Measurements from ENCODE around the gene KITLG.
"Not testable (repeated sequence)": the region's sequence is repeated elsewhere in the genome, so short reads cannot be mapped to it uniquely, and the experiment has no call there.

The KITLG gene

GRCh38 chr12:88490425-88490824 lies 89.8 kb downstream of the KITLG start:
- DNase-seq (ENCODE audit: low spot score), result no peak

DNA sequence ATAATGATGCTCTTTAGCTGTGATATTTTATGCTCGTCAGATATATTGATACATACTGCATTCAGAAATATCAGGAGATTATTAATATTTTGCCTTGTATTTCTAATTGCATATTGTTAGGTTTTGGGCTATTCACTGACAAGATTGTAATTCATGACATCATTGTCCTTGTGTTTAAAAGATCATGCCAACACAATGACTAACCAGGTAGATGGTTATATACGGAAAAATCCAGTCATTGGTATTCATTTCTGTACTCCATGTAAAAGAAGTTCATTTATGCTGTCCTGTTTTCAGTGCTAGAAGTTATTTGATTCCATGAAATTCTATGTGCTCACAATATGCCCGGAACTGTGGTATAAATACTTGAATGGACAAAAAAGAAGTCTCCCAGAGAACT lies 107.5 kb downstream of the KITLG start:
- DNase-seq (ENCODE audit: low spot score), result no peak

DNA sequence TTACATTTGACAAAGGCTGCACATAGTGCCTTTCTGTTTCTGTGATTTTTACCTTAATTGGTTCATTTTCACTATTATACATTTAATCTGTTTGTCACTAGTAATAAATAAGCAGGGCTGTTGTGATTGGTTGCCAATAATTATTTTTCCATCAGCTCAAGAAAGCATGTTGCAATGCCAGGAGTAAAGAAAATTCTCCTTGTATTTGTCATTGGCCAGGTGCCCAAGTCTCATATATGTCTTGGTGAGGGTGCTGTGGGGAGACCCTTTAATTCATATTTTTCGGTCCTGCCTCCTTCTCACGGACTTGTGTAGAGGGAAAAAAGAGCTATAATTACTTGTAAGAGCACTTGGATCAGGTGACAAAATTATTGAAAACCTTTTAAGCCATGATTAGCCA lies 108.0 kb downstream of the KITLG start:
- no peak for DNase-seq (ENCODE audit: low spot score)

DNA sequence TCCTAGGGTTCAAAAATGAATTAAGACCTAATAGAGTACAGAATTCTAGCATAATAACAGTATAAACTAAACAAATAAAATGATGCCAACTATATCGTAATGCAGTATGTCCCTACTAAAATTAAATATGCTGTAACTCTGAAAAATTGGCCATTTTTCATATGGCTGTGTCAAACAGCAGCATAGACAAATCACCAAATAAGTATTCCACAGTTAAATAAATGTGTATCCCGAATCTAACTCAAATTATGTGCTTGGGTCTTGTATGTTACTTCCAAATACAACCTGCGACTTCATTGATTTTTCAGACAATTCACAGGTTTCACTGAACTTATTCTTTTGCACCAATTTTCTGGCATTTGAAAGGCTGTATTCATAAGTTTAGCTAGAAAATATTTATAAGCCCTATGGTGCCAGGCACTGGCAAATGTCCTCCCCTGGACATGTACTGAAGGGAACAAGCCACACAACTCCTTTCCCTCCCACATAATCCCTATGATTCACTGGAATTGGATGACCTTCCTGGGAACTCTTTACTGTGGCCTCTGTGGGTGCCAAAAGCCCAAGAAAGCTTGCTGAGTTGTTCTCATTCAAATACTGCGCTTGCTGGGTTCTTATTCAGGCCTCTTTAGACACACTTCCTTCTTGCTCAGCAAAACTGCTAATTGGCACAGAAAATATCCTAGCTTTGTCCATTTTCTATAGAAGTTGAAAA lies 108.8 kb downstream of the KITLG start:
- DNase-seq (ENCODE audit: low spot score), result peak; percentile 23

GRCh38 chr12:88469154-88469553 lies 111.1 kb downstream of the KITLG start:
- DNase-seq (ENCODE audit: low spot score), result no peak

GRCh38 chr12:88468581-88468980 lies 111.7 kb downstream of the KITLG start:
- no peak for DNase-seq (ENCODE audit: low spot score)

GRCh38 chr12:88466708-88467107 lies 113.6 kb downstream of the KITLG start:
- not testable (repeated sequence) for DNase-seq (ENCODE audit: low spot score)

DNA sequence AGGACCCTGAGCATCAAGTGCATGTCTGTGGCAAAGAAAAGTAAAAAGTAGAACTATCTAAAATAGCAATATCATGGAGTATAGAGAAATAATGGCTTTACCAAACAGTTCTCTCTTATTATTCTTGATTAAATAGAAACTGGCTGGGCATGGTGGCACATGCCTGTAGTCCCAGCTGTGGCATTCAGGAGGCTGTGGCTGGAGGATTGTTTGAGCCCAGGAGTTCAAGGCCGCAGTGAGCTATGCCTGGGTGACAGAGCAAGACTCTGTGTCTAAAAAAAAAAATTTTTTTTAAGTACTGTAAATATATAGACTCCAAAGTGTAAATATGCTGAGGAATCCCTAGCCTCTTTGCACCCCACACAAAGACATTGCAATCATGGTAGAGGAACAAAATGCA lies 121.9 kb downstream of the KITLG start:
- DNase-seq (ENCODE audit: low spot score), result no peak

DNA sequence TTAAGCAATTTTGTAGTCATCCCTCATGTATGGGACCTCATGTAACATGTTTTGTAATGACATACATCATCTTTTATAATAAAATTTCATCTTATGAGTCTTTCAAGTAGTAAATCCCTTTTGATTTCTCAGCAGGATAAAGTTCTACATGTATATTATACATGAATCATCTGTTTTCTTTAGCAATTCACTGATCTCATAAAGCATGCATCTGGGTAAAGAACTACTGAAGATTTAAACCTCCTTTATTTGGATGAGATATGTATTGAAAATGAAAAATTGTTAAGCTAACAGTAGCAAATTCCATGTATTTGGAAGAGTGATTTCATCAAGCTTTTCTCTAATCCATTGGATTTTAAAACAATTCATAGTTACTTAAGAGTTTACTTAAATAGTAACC lies 126.9 kb downstream of the KITLG start:
- DNase-seq (ENCODE audit: low spot score), result no peak

- no peak for DNase-seq (ENCODE audit: low spot score)
Observed at GRCh38 chr12:88451205-88451604, 129.1 kb downstream of the KITLG start.

GRCh38 chr12:88450136-88450535 lies 130.1 kb downstream of the KITLG start:
- DNase-seq (ENCODE audit: low spot score), result no peak

GRCh38 chr12:88448337-88448915 lies 131.8 kb downstream of the KITLG start:
- no peak for DNase-seq (ENCODE audit: low spot score)

GRCh38 chr12:88445705-88446394 lies 134.4 kb downstream of the KITLG start:
- no peak for DNase-seq (ENCODE audit: low spot score)

GRCh38 chr12:88444481-88444880 lies 135.8 kb downstream of the KITLG start:
- no peak for DNase-seq (ENCODE audit: low spot score)
